GM21576 (cell line): ENCODE results near the gene PCAT7.
"Not testable (repeated sequence)": the region's sequence is repeated elsewhere in the genome, so short reads cannot be mapped to it uniquely, and the experiment has no call there.

Source experiments
- ATAC-seq: cut with Tn5 transposase; IDR thresholded peaks from one replicate; pipeline ENCODE4 v1.9.1; 2021; ENCODE audit warnings: mild to moderate bottlenecking, moderate library complexity; ENCODE audit not compliant: unreplicated experiment

The PCAT7 gene

DNA sequence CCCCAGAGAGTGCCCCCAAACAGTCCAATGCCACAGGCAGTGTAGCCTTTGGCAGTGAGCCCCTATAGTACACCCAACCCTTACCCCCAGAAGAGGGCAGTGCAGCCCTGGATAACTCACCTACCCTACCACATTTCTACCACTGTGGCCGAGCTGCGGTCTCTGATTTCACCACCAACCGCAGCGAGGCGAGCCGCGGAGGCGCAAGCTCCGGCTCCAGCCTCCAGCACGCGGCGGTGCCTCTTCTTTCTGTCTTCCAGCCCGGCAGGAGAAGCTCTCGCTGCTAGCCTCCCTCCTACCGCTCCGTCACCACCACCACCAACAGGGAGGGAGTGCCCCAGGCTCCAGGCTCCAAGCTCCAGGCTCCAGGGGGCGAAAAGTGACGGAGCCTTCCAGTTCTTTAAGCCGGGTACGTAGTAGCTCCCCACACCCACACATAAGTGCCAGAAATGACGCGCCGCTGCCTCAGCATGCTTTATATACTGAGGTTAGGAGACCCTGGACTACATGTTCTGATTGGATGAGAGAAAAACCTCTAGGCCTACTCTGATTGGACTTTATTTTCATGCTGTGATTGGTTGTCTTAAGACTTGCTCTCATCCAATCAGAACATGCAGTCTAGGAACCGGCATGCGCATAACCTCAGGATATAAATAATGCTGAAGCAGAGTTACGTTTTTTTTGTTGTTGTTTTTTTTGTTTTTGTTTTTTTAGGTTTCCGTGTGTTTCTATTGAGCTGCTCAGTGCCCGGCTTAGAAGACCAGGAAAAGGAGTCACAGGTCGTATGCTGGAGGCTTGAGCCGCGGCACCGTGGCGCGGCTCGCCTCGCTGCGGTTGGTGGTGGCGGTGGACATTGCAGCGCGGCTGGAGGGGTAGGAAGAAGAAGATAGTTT is at the start of gene PCAT7:
Gene PCAT7, plus strand, starts transcription at position 645 of the 893 bp plus-strand sequence.
- ATAC-seq = peak; percentile 46

DNA sequence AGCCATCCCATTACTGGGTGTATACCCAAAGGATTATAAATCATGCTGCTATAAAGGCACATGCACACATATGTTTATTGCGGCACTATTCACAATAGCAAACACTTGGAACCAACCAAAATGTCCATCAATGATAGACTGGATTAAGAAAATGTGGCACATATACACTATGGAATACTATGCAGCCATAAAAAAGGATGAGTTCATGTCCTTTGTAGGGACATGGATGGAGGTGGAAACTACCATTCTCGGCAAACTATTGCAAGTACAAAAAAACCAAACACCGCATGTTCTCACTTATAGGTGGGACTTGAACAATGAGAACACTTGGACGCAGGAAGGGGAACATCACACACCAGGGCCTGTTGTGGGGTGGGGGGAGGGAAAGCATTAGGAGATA is 48.5 kb upstream of the PCAT7 start:
- not testable (repeated sequence) for ATAC-seq

DNA sequence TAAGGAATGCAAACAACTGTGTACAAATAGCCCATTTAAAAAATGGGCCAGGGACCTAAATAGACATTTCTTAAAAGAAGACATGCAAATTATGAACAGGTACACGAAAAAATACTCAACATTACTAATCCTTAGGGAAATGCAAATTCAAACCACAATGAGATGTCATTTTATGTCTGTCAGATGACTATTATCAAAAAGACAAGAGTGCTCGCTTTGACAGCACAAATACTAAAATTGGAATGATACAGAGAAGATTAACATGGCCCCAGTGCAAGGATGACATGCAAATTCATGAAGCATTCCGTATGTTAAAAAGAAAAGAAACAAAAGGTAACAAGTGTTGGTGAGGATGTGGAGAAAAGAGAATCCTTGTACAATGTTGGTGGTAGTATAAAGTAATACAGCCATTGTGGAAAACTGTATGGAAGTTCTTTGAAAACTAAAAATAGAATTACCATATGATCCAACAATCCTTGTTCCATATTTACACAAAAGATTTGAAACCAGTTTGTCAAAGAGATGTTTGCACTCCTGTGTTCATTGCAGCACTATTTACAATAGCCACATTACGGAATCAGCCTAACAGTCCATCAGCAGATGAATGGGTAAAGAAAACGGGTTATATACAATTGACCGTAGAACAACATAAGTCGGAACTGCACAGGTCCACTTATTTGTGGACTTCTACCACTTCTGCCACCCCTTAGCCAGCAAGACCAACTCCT is 47.2 kb upstream of the PCAT7 start:
- ATAC-seq = no peak

DNA sequence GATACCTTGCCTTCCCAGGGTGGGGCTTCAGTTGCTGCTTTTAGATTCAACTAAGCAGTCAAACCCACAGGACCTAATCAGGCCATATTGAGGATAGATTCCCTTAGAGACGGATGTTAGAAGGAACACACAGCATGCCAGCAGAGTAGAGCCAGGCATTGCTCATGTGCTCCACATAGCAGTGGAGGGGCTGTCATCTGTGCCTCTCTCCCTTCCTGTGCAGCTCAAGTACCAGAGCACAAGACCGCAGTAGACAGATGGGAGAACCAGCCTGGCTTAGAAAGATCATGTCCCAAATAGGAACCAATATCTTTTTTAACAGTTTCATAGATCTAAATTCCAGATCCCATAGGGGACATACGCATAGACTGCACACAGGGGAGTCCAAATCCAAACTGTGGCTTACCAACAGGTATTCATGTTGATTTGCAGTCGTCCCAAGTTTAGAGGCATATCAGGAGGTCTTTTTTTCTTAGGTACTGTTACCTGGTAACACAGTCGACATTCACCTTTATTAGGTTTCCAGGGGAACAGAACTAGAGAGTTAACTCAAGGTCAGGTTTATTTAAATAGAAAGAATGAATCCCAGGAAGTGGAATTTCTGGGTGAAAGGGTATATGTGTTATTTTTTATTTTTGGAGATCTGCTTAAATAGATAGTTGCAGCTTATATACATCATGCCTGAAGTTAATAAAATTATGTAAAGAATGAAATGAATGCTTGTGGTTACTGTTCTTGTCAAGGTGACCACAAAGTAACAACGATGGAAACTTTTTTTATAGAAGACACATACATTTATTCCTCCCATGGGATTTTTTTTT is 43.5 kb upstream of the PCAT7 start:
- ATAC-seq = no peak

DNA sequence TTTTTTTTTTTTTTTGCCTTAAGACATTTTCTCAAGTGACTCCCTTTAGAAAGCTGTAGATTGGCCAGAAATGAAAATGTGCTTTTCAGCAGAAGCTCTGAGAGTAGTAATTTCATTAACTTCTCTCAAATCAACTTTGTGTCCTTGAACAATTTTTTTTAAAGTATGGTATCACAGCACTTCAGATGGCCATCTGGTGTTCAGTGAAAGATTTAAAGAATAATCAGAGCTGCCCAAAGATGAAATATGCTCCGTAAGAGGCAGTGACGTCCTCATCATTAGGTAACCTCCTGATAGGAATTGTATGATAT is 43.0 kb upstream of the PCAT7 start:
- no peak for ATAC-seq

DNA sequence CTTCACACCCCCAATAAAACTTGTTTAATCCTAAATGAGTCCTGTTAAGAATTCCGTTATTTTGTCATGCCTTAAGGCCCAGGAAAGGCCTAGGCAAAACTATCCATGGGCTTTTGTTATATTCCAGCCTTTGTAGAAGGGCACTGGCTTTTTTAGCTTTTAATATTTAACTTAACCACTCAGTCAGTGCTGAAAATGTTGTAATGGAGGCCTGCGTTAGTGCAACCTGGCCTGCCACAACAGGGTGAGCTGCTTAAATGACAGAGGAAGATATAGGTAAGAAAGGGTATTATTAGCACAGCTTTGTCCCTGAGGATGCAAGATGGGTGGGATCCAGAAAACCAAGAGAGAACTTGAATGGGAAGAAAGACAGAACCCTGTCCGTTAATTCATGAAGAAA is 40.2 kb upstream of the PCAT7 start:
- ATAC-seq = no peak

DNA sequence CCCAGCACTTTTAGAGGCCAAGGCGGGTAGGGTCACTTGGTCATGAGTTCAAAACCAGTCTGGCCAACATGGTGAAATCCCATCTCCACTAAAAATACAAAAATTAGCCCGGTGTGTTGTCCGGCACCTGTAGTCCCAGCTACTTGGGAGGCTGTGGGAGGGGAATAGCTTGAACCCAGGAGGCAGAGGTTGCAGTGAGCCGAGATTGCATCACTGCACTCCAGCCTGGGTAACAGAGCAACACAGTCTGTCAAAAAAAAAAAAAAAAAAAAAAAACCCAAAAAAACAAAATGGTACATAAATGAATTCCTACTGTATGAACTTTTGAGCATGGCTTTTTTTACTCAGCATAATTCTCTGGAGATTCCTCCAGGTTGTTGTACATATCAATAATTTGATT is 37.6 kb upstream of the PCAT7 start:
- ATAC-seq = no peak

DNA sequence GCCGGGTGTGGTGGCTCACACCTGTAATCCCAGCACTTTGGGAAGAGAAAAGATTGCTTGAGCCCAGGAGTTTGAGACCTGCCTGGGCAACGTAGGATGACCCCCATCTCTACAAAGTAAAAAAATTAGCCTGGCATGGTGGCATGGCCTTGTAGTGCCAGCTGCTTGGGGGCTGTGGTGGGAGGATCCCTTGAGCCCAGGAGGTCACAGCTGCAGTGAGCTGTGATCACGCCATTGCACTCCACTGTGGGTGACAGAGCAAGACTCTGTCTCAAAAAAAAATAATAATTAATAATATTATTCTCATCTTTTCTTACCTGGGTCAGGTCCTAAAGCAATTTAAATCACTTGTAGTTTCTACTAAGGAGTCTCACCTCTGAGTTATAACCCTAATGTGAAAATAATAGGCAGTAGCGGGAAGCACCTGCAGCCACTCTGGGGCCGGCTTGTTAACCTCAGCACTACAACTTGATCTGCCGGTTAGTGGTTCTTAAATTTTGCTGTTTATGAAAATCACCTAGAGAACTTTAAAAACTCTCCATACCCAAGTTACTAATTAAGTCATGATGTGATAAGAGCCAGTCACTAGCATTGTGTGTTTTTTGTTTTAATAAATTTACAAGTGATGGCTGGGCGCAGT is 29.4 kb upstream of the PCAT7 start:
- no peak for ATAC-seq

DNA sequence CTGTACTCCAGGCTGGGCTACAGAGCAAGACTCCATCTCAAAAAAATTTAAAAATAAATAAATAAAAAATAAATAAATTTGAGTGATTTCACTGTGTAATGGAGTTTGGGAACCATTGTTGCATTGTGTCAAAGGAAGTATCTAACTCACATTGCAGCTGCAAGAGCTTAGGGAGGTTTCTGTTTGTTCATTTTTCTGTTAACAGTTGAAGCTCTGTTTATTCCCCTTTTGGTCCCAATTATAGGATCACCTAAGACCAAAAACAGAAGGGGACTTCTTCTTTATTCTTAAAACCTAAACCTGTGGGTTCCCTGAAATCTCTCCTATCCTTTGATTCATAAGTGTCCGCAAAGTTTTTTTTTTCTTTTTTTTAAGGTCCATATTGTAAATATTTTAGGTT is 28.6 kb upstream of the PCAT7 start:
- ATAC-seq = no peak

DNA sequence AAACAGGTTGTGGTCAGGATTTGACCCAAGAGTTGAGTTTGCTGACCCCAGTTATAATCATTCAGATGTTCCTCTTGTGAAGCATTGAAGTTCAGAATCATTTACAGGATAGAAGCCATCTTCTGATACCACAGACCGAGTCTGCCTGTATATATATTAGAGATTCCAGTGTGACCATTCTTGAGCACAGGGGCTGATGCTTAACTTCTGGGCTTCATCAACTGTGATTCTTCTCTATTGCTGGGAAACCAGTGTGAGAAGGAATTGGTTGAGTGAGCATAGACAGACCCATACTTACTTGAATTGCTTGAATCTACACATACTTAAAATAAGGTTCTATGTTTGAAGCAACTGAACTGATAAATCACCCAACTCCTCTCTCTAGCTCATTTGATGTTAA is 27.9 kb upstream of the PCAT7 start:
- no peak for ATAC-seq

DNA sequence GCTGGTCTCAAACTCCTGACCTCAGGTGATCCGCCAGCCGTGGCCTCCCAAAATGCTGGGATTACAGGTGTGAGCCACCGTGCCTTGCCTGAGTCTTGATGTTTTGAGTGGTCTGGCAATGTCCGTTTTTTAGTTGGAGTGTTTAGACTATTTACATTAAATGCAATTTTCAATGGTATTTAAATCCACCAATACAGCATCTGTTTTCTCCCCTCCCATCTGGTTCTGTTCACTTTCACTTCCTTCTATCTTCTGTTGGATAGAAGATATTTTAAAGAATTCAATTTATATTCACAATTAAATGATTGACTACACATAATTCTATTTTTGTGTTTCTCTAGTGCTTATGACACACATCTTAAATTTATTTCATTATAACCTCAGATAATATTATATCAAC is 26.0 kb upstream of the PCAT7 start:
- ATAC-seq = no peak

DNA sequence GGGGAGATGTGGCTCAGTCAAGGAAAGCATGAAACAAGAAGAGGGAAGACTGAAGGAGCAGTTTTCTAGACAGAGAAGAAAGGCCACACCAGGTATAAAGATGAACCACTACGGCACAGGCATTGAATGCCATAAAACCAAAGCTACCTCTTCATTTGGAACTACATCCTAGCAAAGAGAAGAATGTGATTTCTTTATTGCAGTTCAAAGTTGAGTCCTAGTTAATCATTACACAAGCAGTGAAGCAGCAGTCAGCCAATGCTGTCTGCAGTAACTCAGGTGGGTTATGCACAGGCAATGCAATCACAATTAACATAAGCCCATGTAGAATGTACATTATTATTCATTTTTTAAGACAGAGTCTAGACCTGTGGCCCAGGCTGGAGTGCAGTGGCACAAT is 21.7 kb upstream of the PCAT7 start:
- ATAC-seq = no peak

DNA sequence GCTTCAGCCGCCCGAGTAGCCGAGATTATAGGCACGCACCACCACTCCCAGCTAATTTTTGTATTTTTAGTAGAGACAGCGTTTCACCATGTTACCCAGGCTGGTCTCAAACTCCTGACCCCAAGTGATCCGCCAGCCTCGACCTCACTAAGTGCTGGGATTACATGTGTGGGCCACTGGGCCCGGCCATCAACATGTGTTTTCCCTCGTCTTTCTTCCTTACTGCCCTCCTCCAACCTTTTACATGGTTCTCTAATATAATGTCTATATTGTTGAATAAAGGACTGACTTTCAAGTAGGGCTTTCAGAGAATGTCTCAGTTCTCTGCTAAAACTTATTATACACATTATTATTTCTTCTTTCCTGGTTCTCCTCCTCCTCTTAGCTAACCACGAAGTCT is 21.3 kb upstream of the PCAT7 start:
- ATAC-seq = no peak

DNA sequence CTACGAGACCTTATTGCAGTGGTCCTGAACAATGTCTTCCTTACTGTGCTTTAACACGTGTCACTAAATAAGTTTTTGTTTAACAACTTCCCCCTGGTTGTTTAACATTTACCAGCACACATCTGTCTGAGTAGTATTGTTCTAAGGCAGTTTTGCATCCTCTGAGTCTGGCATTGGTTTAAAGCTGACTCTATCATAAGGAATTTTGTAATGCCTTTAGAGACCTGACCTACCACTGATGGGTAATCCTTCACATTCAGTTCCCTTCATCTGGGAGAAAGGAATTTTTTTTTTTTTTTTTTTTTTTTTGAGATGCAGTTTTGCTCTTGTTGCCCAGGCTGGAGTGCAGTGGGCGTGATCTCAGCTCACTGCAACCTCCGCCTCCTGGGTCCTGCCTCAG is 20.0 kb upstream of the PCAT7 start:
- no peak for ATAC-seq

DNA sequence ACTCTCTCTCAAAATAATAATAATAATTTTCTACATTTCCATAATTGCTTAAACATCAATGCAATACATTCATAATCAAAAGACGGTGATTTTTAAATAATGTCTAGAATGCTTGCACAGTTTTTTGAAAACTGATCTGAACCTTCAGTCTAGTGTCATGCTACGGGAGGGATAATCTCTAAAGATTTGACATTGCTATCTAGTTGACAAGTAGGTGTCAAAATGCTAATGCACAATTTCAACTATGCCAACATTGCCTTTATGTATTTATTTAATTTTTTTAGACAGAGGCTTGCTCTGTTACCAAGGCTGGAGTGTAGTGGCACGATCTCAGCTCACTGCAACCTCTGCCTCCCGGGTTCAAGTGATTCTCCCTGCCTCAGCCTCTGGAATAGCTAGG is 16.0 kb upstream of the PCAT7 start:
- no peak for ATAC-seq

DNA sequence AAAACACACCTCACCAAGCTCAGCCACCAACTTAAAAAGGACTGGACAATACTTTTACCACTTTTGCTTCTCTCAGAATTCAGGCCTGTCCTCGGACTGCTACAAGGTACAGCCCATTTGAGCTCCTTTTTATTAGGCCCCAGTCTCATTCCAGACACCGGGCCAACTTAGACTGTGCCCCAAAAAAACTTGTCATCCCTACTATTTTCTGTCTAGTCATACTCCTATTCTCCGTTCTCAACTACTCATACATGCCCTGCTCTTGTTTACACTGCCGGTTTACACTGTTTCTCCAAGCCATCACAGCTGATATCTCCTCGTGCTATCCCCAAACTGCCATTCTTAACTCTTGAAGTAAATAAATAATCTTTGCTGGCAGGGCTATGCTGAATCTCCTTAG is 10.5 kb upstream of the PCAT7 start:
- not testable (repeated sequence) for ATAC-seq

DNA sequence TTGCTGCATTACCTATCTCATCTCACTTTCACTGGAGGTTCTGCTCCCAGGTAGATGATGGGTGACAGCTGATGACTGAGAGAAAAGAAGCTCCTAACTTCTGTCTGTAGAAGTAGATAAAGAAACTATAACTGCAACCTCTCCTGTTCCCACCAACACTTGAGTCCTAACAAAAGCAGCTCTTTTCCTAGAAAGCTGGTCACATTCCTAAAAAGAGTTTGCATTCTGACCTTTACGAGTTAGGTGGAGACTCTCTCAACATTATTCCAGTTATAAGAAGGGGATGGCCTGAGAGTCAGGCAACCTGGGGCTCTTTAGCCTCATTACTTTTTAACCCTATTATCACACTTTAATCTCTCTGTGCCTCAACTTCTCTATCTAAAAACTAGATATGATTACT is 8.9 kb upstream of the PCAT7 start:
- ATAC-seq = no peak

DNA sequence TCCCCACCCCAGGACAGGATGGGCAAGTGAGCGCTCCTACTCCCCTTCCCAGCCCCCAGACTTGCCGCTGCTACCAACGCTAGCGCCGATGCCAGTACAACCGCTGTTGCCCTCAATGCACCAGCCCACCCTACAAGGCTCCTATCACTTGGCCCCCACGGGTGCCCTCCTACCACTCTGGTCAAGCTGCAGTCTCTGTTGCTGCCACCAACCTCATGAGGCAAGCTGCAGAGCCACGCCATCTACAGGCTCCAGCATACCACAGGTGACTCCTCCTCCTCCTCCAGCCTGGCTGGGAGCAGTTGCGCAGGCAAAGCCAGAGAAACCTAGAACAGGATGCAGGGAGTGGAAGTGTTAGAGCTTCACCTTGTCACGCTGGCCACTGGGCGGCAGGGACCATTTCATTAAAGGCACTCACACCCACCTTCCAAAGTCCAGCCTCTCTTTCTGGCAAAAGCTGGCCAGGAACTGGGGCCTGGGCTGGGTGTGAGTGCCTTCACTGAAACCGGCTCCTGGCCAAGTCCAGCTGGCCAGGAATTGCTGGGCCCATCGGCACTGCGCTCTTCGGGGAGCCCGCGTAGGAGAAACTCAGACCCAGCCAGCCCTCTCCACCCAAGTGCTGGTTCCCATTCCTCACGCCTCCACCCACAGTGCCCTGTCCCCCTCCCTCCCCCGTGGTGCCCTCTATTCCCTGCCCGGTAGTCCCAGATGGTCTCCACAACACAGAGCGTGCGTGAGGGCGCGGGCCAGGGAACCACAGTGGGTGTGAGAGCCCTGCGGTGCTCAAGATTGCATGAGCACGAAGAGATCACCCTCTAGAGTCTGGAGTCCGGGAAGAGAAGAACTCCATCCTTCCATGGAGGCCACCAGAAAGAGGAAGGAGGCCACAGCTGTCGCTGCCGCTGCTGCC is 1.6 kb upstream of the PCAT7 start:
- ATAC-seq = no peak

DNA sequence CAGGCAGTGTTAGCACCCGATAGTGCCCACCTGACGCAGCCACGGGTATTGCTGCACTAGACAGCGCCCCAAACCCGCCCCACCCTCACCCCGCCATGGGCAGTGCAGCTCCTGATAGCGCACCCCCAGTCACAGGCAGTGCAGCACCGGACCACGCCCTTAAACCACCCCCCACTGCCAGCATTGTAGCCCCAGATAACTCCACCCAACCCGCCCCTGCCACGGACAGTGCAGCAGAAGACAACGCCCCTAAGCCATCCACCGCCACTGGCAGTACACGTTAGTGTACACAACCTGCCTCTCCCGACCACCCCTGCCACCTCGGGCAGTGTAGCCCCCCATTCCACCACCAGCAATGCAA is 825 bp upstream of the PCAT7 start:
- ATAC-seq = no peak

DNA sequence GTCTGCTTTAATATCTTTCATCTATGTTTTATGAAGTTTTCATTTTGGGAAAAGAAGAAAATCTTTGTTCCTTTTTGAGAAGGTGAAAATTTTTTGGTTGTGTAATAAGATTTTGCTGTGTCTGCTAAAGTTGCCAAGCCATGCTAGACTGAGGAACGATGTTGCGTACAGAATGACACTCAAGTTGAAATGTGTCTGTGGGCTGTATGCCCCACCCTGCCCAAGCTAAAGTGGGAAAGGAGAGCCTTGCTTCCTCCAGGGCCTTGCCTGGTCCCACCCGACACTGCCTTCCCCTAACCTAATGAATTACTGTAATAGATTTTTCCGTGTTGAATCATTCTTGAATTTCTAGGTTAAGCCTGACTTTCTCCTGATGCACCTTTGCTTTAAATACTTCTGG is 2.5 kb downstream of the PCAT7 start:
- ATAC-seq = no peak
